ENCODE data around the gene P2RX2.

Gene P2RX2

DNA sequence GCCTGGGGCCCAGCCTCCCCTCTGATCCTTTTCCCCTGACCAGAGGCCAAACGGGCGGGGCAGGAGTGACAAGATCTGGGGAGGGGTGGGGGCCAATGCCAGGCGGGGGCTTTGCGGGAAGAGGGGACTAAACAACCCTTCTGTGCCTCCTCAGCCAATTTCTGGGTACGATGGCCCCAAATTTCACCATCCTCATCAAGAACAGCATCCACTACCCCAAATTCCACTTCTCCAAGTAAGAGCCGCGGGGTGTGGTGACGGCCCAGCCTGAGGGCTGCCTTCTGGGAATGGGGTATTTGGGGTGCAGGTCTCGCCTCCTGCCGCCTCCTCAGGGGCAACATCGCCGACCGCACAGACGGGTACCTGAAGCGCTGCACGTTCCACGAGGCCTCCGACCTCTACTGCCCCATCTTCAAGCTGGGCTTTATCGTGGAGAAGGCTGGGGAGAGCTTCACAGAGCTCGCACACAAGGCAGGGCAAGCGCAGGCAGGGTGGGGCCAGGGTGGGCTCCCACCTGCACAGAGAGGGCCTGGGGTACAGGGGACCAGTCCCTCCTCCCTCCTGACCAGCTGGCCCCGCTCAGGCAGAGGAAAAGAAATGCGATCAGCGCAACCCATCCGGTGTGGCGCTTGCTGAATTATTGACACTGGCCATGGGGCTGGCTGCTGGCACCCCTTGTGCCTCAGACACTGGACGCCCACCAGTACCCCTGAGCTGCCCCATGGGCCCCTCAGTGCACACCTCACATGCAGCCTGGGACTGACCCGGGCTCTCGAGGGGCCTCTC lies 1.7 kb downstream of the P2RX2 start:
- FAIRE-seq: no peak

GRCh38 chr12:132620899-132621656 lies 2.5 kb downstream of the P2RX2 start:
- no peak for FAIRE-seq

DNA sequence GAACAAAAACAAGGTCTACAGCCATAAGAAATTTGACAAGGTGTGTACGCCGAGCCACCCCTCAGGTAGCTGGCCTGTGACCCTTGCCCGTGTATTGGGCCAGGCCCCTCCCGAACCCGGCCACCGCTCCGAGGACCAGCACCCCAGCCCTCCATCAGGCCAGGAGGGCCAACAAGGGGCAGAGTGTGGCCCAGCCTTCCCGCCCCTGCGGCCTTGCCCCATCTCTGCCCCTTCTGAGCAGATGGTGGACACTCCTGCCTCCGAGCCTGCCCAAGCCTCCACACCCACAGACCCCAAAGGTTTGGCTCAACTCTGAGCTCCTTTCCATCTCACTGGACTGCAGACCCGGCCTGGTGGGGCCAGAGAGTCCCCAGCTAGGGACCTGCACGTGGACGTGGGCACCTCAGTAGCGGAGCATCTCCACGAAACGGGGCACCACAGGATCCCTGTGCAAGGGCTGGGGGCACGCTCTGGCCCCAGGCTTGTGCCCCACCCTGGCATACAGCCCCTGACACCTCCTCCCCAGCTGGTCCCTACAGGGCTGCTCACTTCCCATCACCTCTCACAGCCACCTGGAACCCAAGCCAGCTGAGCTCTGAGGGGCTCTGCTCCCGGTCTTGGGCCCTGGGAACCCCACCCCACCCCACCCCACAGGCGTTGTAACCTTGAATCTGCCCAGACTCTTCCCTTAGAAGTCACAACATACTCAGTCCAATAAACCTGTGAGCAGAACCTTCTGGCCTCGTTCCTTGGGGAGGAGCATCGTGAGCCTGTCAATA lies 3.3 kb downstream of the P2RX2 start:
- FAIRE-seq: no peak

DNA sequence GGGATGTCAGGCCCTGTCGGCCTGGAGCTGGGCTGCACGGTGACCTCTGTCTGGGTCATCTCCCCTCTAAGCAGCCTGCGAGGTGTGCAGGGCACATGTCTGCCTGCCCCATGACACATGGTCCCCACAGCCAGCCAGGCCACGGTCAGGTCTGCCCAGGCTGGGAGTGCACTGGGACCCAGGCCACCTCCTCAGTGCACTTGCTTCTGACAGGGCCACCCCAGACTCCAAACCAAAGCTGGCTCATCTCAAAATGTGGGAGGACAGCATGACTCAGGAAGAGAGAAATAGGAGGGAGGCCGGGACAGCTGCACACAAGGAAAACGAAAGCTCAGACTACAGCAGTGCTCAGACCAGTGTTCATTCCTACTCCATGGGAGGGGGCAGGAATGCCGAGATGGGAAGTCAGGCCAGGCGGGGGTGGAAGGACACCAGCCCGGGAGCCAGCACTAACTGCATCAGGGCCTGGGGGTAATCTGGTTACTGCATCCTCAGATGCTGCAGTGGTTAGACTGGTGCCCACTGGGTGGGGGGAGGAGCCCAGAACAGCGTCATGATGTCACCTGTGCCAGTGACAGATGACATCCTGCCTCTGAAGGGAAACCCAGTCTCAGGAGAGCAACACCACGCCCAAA lies 4.0 kb downstream of the P2RX2 start:
- FAIRE-seq: no peak

DNA sequence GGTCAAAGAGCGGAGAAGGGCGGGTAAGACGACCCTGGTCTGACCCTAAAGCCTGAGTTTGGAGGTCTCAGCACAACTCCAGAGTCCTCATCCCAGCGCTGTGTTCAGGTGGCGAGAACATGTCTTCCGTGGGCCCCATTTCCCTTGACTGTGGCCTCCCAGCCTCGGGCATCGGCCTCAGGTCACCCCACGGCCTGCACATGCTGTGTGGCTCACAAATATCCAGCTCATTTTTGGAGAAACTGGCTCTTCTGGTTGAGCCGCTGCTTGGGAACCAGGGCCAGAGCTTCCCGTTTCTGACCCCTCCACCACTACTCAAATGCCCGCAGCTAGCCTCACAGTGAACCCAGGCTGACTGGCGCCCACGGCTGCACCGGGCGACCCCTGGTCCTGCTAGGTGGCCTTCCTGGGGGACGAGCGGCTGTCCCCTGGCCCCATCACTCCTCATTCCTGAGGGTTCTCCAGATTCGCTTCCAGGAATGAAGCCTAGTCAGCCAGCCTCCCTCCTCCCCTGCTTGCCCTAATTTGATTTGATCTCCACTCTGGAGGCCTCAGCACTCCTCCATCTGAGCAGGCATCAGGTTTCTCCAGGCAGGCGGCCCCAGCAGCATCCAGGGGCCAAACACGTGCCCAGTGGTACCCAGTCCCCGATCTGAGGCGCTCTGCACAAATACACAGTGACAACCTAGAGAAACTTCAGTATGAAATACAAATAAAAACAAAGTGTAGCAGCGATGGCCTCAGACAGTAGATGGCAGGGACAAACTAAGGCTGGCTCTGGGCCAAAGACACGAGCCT lies 4.7 kb downstream of the P2RX2 start:
- FAIRE-seq: no peak

DNA sequence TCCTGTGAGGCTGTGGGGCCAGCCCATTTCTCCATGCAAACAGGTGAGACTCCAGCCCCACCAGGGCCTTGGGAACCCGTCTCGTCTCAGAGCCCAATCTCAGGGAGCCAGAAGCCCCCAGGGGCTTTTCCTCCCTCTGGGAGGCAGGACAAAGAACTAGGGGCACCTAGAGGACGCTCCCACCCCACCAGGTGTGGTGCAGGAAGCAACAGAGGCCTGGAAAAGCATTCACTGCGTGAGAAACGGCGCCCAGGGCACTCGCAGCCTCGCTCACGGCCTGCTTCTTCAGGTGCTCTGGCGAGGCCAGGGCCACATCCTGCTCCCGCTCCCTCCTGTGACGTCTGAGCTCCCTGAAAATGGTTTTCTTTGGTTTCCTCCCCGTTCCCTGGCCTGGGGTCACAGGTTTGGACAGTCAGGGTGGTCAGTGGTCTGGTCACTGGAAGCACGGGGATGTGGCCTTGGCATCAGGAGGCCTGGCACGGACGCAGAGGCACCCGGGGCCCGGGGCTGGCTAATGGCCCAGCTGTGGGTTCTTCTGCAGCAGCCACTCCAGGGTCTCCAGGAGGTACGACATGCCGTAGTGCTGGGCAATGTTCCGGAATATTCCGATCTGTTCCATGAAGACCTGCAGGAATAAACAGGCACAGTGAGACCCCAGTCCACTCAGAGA lies 5.7 kb downstream of the P2RX2 start:
- no peak for FAIRE-seq

- no peak for FAIRE-seq
Measured at GRCh38 chr12:132624910-132625630, 6.5 kb downstream of the P2RX2 start.

- FAIRE-seq: no peak
Measured at GRCh38 chr12:132625731-132626430, 7.3 kb downstream of the P2RX2 start.

DNA sequence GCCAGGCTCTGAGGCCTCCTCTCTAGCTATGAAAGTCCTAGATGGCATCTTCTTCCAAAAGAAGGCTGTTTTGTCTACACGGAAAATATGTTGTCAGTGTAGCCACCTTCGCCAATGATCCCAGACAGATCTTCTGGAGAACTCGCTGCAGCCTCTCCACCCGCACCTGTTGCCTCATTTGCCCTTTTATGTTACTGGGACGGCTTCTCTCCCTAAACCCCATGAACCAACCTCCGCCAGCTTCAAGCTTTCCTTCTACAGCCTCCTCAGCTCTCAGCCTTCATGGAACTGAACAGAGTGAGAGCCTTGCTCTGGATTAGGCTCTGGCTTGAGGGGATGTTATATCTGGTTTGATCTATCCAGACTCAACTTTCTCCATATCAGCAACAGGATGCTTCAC lies 10.8 kb downstream of the P2RX2 start:
- no peak for FAIRE-seq

GRCh38 chr12:132630672-132631071 lies 12.1 kb downstream of the P2RX2 start:
- no peak for FAIRE-seq

DNA sequence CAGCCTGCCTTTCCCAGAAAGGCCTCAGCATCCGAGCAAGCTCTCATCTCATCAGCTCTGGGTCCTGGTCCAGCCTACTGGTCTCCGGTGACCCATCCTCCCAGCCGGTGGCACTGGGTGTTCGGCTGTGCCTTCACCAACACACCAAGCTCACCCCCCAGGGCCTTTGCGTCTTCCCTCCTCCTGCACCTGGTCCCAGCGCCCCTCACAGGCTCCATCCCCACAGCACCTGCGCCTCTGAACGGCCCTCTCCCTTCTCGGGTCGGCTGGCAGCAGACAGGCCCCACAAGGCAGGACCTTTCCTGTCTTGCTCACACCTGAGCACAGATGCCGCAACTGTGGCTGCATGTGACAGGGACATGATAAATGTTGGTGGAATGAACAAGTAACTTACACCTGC lies 13.1 kb downstream of the P2RX2 start:
- FAIRE-seq: no peak

GRCh38 chr12:132632521-132633228 lies 14.1 kb downstream of the P2RX2 start:
- no peak for FAIRE-seq

DNA sequence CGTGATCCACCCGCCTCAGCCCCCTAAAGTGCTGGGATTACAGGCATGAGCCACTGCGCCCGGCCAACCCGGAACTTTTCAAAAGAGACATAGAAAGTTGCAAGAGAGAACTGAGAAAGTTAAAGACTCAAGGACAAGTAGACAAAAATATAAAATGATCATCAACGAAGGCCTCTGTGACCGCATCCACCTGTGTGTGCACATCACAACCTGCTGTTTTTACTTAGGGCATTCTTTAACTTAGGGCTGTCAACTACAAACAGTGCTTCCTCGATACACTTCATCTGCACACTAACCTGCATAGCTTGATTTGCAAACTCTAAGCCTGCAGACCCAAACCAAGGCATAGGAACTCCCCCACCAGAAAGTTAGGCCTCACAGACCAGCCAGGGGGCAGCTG lies 14.8 kb downstream of the P2RX2 start:
- FAIRE-seq: no peak

- FAIRE-seq: no peak
Measured at GRCh38 chr12:132633901-132634300, 15.3 kb downstream of the P2RX2 start.

DNA sequence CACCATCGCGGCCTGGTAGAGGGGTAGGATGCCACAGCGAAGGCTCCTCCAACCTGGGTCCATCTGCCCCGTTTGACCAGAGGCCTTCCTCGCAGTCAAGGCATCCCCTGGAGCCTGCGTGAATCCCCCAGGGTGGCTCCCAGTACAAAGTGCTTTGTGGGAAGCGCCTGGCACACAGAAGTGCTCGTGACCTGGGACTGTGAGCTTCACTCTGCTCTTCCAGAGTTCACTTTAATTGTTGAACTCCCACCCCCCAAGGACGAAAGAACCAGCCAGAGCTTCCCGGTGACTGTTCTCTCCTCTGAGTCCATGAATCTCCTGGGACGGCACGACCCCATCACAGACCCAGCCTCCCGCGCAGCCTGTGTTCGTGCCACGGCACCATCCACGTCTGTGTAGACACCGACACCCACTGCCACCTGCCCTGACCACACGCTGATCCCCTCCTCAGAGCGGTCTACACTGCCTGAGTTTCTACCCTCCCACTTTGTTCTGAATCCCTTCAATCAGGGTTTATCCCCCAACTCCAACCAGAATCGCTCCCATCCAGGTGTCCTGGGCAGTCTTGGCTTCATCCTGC lies 15.9 kb downstream of the P2RX2 start:
- no peak for FAIRE-seq

- no peak for FAIRE-seq
Measured at GRCh38 chr12:132635076-132635955, 16.7 kb downstream of the P2RX2 start.

DNA sequence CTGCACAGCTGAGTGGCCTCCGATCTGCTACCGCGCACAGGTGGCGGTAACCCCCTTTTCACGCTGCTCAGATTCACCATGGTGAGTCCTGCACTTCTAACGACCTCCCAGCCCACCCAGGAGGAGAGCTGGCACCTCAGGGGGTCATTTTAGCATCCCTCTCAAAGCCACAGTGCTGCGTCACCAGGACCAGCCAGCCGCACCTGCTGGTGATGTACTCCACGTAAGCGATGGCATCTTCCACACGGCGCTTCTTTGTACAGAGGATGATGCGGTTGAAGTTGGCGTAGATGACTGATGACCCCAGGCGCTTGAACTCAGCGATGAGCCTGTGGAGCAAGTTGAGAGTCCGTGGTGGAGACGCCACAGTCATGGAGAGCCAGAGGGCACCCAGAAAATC lies 19.2 kb downstream of the P2RX2 start:
- FAIRE-seq: no peak

All from G401.6 (cell line).